CD1c-positive myeloid dendritic cell (primary cell): ENCODE results near the gene ALCAM.

Source experiments
- DNase-seq: peaks from one replicate; pipeline ENCODE4 v3.0.0-alpha.2; 2016; ENCODE audit errors: extremely low spot score

Gene ALCAM

GRCh38 chr3:105490045-105490444 lies 123.3 kb downstream of the ALCAM start:
- no peak for DNase-seq

GRCh38 chr3:105493305-105493892 lies 126.7 kb downstream of the ALCAM start:
- DNase-seq, result no peak

- no peak for DNase-seq
These were observed 128.3 kb downstream of the ALCAM start for GRCh38 chr3:105495021-105495420.

GRCh38 chr3:105496343-105496742 lies 129.6 kb downstream of the ALCAM start:
- no peak for DNase-seq

- DNase-seq, result no peak
These were observed 130.7 kb downstream of the ALCAM start for GRCh38 chr3:105497386-105497785.

- no peak for DNase-seq
These were observed 133.3 kb downstream of the ALCAM start for GRCh38 chr3:105499961-105500360.

GRCh38 chr3:105502333-105502732 lies 135.6 kb downstream of the ALCAM start:
- DNase-seq, result no peak

GRCh38 chr3:105503191-105503593 lies 136.5 kb downstream of the ALCAM start:
- no peak for DNase-seq

- DNase-seq, result no peak
These were observed 137.8 kb downstream of the ALCAM start for GRCh38 chr3:105504440-105504951.

GRCh38 chr3:105505170-105505569 lies 138.5 kb downstream of the ALCAM start:
- peak; percentile 41 for DNase-seq

- no peak for DNase-seq
These were observed 144.3 kb downstream of the ALCAM start for GRCh38 chr3:105511031-105511430.

- DNase-seq, result no peak
These were observed 145.4 kb downstream of the ALCAM start for GRCh38 chr3:105512061-105512460.

- no peak for DNase-seq
These were observed 146.3 kb downstream of the ALCAM start for GRCh38 chr3:105513042-105513441.

- DNase-seq, result no peak
These were observed 147.2 kb downstream of the ALCAM start for GRCh38 chr3:105513886-105514285.

GRCh38 chr3:105515372-105515771 lies 148.7 kb downstream of the ALCAM start:
- no peak for DNase-seq

GRCh38 chr3:105516972-105517371 lies 150.3 kb downstream of the ALCAM start:
- no peak for DNase-seq

- DNase-seq, result no peak
These were observed 151.5 kb downstream of the ALCAM start for GRCh38 chr3:105518203-105518602.

GRCh38 chr3:105518806-105519418 lies 152.2 kb downstream of the ALCAM start:
- peak; percentile 67 for DNase-seq

- DNase-seq, result no peak
These were observed 155.1 kb downstream of the ALCAM start for GRCh38 chr3:105521770-105522169.

- no peak for DNase-seq
These were observed 156.8 kb downstream of the ALCAM start for GRCh38 chr3:105523501-105523900.

- DNase-seq, result no peak
These were observed 158.8 kb downstream of the ALCAM start for GRCh38 chr3:105525531-105525930.

- no peak for DNase-seq
These were observed 159.8 kb downstream of the ALCAM start for GRCh38 chr3:105526360-105527111.

- no peak for DNase-seq
These were observed 160.8 kb downstream of the ALCAM start for GRCh38 chr3:105527535-105527934.
